HepG2 (cell line): ENCODE results near the gene GFER. TPM values are rescaled to one million over a fixed set of nuclear protein-coding genes. Genes with fewer than 3 reads are reported as not detected.
A peak's percentile ranks its signal among the peaks of the same experiment; 100 is the strongest.

ENCODE experiments used
- CAMTA2 ChIP-seq: sonication (generic); formaldehyde crosslinking; IDR thresholded peaks from 2 replicates; pipeline ENCODE4 v1.4.0; 2020; ENCODE audit warnings: mild to moderate bottlenecking, missing genetic modification reagents, borderline replicate concordance
- CBX5 ChIP-seq: sonication (generic); formaldehyde crosslinking; IDR thresholded peaks from 2 replicates; pipeline ENCODE4 v1.4.0; 2020; ENCODE audit warnings: missing genetic modification reagents, borderline replicate concordance
- EZH2 ChIP-seq: conservative IDR thresholded peaks from 2 replicates; pipeline ENCODE4 v1.6.1; 2012; ENCODE audit warnings: mild to moderate bottlenecking, low read depth, low read length, moderate library complexity
- FOXO1 ChIP-seq: sonication (generic); formaldehyde crosslinking; IDR thresholded peaks from 2 replicates; pipeline ENCODE4 v1.4.0; 2020; ENCODE audit warnings: missing genetic modification reagents
- MTA1 ChIP-seq: sonication (generic); formaldehyde crosslinking; IDR thresholded peaks from 2 replicates; pipeline ENCODE4 v1.4.0; 2020; ENCODE audit warnings: missing genetic modification reagents, mild to moderate bottlenecking, borderline replicate concordance
- NAIF1 ChIP-seq: sonication (generic); formaldehyde crosslinking; IDR thresholded peaks from 2 replicates; pipeline ENCODE4 v1.5.0; 2020; ENCODE audit warnings: mild to moderate bottlenecking, missing genetic modification reagents, borderline replicate concordance
- TBX2 ChIP-seq: sonication (generic); formaldehyde crosslinking; IDR thresholded peaks from 2 replicates; pipeline ENCODE4 v1.5.0; 2020; ENCODE audit warnings: missing genetic modification reagents, mild to moderate bottlenecking, borderline replicate concordance
- ZNF10 ChIP-seq: sonication (generic); formaldehyde crosslinking; IDR thresholded peaks from 2 replicates; pipeline ENCODE4 v1.4.0; 2020; ENCODE audit warnings: mild to moderate bottlenecking, low read depth, missing genetic modification reagents, borderline replicate concordance
- ZNF33A ChIP-seq: sonication (generic); formaldehyde crosslinking; IDR thresholded peaks from 2 replicates; pipeline ENCODE4 v1.5.1; 2020; ENCODE audit warnings: missing genetic modification reagents, mild to moderate bottlenecking, moderate library complexity, borderline replicate concordance
- ZNF605 ChIP-seq: sonication (generic); formaldehyde crosslinking; IDR thresholded peaks from 2 replicates; pipeline ENCODE4 v1.8.0; 2022; ENCODE audit warnings: mild to moderate bottlenecking, missing genetic modification reagents
- ZNF83 ChIP-seq: sonication (generic); formaldehyde crosslinking; IDR thresholded peaks from 2 replicates; pipeline ENCODE4 v1.4.0; 2020; ENCODE audit warnings: missing genetic modification reagents, mild to moderate bottlenecking, borderline replicate concordance
- polyA plus RNA-seq, 8 experiments: library from polyadenylated mRNA; depleted of rRNA in 3 of 8; stranded (reverse) in 7 of 8; unstranded in 1 of 8; fragments of >200 nt; fragmentation: Illumina TruSeq in 4 of 8; extraction: Trizol in 4 of 8; gene quantifications; 2 replicates each; pipeline versions ENCODE4 v1.2.1 to v1.2.3, GENCODE V29; 2011 to 2016; ENCODE audit warnings: low read depth in 4 of 8, missing spikeins in 1 of 8, mixed read lengths in 1 of 8; ENCODE audit not compliant: insufficient read depth in 1 of 8
- total RNA-seq, 5 experiments: library from RNA; depleted of rRNA; stranded (reverse); fragments of >200 nt; fragmentation: Illumina TruSeq; extraction: Trizol; gene quantifications; 2 replicates each; pipeline ENCODE4 v1.2.3, GENCODE V29; 2016; ENCODE audit warnings: low read depth in 1 of 5
- TF ChIP-seq, protein P1 (sequence below): sonication (generic); formaldehyde crosslinking; IDR thresholded peaks from 2 replicates; pipeline ENCODE4 v1.4.0; 2020; ENCODE audit warnings: missing genetic modification reagents
- TF ChIP-seq, protein P2 (sequence below): sonication (generic); formaldehyde crosslinking; IDR thresholded peaks from 2 replicates; pipeline ENCODE4 v1.5.1; 2020; ENCODE audit warnings: missing genetic modification reagents, mild to moderate bottlenecking, borderline replicate concordance
- TF ChIP-seq, protein P3 (sequence below): sonication (generic); formaldehyde crosslinking; IDR thresholded peaks from 2 replicates; pipeline ENCODE4 v1.5.1; 2020; ENCODE audit warnings: missing genetic modification reagents, mild to moderate bottlenecking, borderline replicate concordance
- TF ChIP-seq, protein P4 (sequence below): sonication (generic); formaldehyde crosslinking; IDR thresholded peaks from 2 replicates; pipeline ENCODE4 v1.9.0; 2022; ENCODE audit warnings: low read depth, missing genetic modification reagents
- TF ChIP-seq, protein P5 (sequence below): sonication (generic); formaldehyde crosslinking; IDR thresholded peaks from 2 replicates; pipeline ENCODE4 v1.4.0; 2020; ENCODE audit warnings: mild to moderate bottlenecking, missing genetic modification reagents

Gene GFER
- total and polyA plus RNA-seq, 2 of the 13 experiments (the other 11 are each of a cell fraction or from before 2014, with no cell fraction given) = 28.6 to 71.7 TPM

DNA sequence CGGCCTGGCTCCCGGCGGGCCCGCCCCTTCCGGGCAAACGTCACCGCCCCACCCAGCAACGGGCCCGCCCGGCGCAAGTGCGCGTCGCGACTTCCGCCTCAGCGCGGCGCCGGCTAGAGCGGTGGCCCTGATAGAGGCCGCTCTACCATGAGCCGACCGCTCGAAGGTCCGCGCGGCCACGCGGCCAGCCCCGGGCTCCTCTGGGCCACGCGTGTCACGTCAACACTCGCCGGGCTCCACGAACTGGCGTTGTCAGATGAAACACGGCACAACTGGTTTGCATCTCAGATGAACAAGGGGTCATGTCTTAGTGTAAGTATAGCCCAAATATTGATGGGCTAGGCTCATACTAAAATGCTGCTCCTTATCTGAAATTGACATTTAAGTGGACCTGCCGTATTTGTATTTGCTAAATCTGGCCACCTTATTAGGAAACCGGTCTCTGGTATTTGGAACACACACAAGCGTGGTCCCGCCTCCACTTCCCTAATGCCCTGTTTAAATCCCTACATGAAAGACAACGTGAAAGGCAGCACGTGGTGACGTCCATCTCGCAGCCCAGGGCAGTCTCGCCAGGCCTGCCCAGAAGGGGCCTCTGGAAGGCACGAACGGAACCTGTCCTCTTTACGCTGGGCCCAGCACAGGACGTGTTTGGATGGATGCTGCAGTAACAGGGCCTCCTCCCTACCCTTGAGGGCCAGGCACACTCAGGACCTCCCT lies 26.0 kb downstream of the GFER start, which contains the start of gene ZNF598 (continued):
- TF ChIP-seq, protein P1, sequence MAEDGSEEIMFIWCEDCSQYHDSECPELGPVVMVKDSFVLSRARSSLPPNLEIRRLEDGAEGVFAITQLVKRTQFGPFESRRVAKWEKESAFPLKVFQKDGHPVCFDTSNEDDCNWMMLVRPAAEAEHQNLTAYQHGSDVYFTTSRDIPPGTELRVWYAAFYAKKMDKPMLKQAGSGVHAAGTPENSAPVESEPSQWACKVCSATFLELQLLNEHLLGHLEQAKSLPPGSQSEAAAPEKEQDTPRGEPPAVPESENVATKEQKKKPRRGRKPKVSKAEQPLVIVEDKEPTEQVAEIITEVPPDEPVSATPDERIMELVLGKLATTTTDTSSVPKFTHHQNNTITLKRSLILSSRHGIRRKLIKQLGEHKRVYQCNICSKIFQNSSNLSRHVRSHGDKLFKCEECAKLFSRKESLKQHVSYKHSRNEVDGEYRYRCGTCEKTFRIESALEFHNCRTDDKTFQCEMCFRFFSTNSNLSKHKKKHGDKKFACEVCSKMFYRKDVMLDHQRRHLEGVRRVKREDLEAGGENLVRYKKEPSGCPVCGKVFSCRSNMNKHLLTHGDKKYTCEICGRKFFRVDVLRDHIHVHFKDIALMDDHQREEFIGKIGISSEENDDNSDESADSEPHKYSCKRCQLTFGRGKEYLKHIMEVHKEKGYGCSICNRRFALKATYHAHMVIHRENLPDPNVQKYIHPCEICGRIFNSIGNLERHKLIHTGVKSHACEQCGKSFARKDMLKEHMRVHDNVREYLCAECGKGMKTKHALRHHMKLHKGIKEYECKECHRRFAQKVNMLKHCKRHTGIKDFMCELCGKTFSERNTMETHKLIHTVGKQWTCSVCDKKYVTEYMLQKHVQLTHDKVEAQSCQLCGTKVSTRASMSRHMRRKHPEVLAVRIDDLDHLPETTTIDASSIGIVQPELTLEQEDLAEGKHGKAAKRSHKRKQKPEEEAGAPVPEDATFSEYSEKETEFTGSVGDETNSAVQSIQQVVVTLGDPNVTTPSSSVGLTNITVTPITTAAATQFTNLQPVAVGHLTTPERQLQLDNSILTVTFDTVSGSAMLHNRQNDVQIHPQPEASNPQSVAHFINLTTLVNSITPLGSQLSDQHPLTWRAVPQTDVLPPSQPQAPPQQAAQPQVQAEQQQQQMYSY (CRISPR knock-in tag) = no peak
- TF ChIP-seq ZNF83 (0 out of 2 replicates have a peak, but pooled peaks have one; percentile 3), EZH2 (no peak), CAMTA2 (CRISPR knock-in tag) (peak; percentile 81; the same call in 1 of the 2 replicates), ZNF605 (peak; percentile 76), NAIF1 (CRISPR knock-in tag) (no peak), ZNF10 (CRISPR knock-in tag) (no peak), FOXO1 (CRISPR knock-in tag) (no peak), CBX5 (CRISPR knock-in tag) (0 out of 2 replicates have a peak, but pooled peaks have one; percentile 20), ZNF33A (no peak), TBX2 (CRISPR knock-in tag) (no peak; the same call in 1 of the 2 replicates), MTA1 (CRISPR knock-in tag) (peak; percentile 64; the same call in 1 of the 2 replicates)
- TF ChIP-seq, protein P2, sequence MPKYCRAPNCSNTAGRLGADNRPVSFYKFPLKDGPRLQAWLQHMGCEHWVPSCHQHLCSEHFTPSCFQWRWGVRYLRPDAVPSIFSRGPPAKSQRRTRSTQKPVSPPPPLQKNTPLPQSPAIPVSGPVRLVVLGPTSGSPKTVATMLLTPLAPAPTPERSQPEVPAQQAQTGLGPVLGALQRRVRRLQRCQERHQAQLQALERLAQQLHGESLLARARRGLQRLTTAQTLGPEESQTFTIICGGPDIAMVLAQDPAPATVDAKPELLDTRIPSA (CRISPR knock-in tag) = no peak
- TF ChIP-seq, protein P3, sequence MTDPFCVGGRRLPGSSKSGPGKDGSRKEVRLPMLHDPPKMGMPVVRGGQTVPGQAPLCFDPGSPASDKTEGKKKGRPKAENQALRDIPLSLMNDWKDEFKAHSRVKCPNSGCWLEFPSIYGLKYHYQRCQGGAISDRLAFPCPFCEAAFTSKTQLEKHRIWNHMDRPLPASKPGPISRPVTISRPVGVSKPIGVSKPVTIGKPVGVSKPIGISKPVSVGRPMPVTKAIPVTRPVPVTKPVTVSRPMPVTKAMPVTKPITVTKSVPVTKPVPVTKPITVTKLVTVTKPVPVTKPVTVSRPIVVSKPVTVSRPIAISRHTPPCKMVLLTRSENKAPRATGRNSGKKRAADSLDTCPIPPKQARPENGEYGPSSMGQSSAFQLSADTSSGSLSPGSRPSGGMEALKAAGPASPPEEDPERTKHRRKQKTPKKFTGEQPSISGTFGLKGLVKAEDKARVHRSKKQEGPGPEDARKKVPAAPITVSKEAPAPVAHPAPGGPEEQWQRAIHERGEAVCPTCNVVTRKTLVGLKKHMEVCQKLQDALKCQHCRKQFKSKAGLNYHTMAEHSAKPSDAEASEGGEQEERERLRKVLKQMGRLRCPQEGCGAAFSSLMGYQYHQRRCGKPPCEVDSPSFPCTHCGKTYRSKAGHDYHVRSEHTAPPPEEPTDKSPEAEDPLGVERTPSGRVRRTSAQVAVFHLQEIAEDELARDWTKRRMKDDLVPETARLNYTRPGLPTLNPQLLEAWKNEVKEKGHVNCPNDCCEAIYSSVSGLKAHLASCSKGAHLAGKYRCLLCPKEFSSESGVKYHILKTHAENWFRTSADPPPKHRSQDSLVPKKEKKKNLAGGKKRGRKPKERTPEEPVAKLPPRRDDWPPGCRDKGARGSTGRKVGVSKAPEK (CRISPR knock-in tag) = no peak
- TF ChIP-seq, protein P4, sequence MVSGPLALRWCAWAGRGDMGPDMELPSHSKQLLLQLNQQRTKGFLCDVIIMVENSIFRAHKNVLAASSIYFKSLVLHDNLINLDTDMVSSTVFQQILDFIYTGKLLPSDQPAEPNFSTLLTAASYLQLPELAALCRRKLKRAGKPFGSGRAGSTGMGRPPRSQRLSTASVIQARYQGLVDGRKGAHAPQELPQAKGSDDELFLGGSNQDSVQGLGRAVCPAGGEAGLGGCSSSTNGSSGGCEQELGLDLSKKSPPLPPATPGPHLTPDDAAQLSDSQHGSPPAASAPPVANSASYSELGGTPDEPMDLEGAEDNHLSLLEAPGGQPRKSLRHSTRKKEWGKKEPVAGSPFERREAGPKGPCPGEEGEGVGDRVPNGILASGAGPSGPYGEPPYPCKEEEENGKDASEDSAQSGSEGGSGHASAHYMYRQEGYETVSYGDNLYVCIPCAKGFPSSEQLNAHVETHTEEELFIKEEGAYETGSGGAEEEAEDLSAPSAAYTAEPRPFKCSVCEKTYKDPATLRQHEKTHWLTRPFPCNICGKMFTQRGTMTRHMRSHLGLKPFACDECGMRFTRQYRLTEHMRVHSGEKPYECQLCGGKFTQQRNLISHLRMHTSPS (CRISPR knock-in tag) = no peak
- TF ChIP-seq, protein P5, sequence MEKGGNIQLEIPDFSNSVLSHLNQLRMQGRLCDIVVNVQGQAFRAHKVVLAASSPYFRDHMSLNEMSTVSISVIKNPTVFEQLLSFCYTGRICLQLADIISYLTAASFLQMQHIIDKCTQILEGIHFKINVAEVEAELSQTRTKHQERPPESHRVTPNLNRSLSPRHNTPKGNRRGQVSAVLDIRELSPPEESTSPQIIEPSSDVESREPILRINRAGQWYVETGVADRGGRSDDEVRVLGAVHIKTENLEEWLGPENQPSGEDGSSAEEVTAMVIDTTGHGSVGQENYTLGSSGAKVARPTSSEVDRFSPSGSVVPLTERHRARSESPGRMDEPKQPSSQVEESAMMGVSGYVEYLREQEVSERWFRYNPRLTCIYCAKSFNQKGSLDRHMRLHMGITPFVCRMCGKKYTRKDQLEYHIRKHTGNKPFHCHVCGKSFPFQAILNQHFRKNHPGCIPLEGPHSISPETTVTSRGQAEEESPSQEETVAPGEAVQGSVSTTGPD (CRISPR knock-in tag) = no peak
